WERI-Rb-1 (cell line): Measurements from ENCODE around the gene NUS1.
"Not testable (repeated sequence)": the region's sequence is repeated elsewhere in the genome, so short reads cannot be mapped to it uniquely, and the experiment has no call there.

Experiments used
- DNase-seq: peaks from one replicate; pipeline ENCODE4 v3.0.0-alpha.2; 2020
- H3K27ac ChIP-seq: fragments of 250-450 bp; sonication (Bioruptor Pico); 2 replicates; pipeline ENCODE4 v1.5.1; 2020; ENCODE audit warnings: mild to moderate bottlenecking, moderate library complexity
- H3K27me3 ChIP-seq: fragments of 250-450 bp; sonication (Bioruptor Pico); 2 replicates; pipeline ENCODE4 v1.5.1; 2021; ENCODE audit warnings: mild to moderate bottlenecking, low read depth, moderate library complexity; ENCODE audit not compliant: insufficient read depth, severe bottlenecking
- H3K36me3 ChIP-seq: fragments of 250-450 bp; sonication (Bioruptor Pico); 2 replicates; pipeline ENCODE4 v1.5.1; 2020; ENCODE audit warnings: mild to moderate bottlenecking, moderate library complexity
- H3K4me3 ChIP-seq: 2 replicates; pipeline ENCODE4 v1.5.1; 2011; ENCODE audit warnings: low read depth, mild to moderate bottlenecking, control low read depth, low read length
- H3K9me3 ChIP-seq: fragments of 250-450 bp; sonication (Bioruptor Pico); 2 replicates; pipeline ENCODE4 v1.5.1; 2021; ENCODE audit warnings: mild to moderate bottlenecking, moderate library complexity; ENCODE audit not compliant: severe bottlenecking
- CTCF ChIP-seq: IDR thresholded peaks from 2 replicates; pipeline ENCODE4 v1.5.1; 2011; ENCODE audit warnings: low read depth, mild to moderate bottlenecking, control low read depth, inconsistent platforms, low read length

NUS1 gene

GRCh38 chr6:117674991-117675657 lies at the start of gene NUS1:
TSS of gene NUS1 (plus strand) at chr6:117675469. CDS start at chr6:117675671, 202 bp downstream.
- H3K4me3 ChIP-seq: peak within 1 kb of the TSS; percentile 84
- DNase-seq: peak; percentile 98
- no peaks in the 10 kb centered on the region for H3K9me3 ChIP-seq
- TF ChIP-seq CTCF: peak; percentile 84
- no peaks in the 10 kb centered on the region for H3K27me3 ChIP-seq
- peak within 1 kb of the TSS; percentile 67 for H3K27ac ChIP-seq
- H3K36me3 ChIP-seq: peaks cover 25% of the 10 kb centered on the region

- Histone ChIP-seq H3K9me3 (peaks cover 14% of the 10 kb centered on the region), H3K27me3 (no peaks in the 10 kb centered on the region), H3K27ac (no peak overlapping the region), H3K36me3 (no peaks in the 10 kb centered on the region), H3K4me3 (no peak overlapping the region)
- no peak for DNase-seq
- TF ChIP-seq CTCF: no peak
Observed at GRCh38 chr6:117627533-117627932, 47.7 kb upstream of the NUS1 start.

GRCh38 chr6:117629119-117629660 lies 46.1 kb upstream of the NUS1 start:
- H3K4me3 ChIP-seq: no peak overlapping the region
- no peak for DNase-seq
- no peak for TF ChIP-seq CTCF
- no peaks in the 10 kb centered on the region for H3K27me3 ChIP-seq
- H3K27ac ChIP-seq: peak overlapping the region; percentile 81
- H3K9me3 ChIP-seq: peaks cover 14% of the 10 kb centered on the region
- no peaks in the 10 kb centered on the region for H3K36me3 ChIP-seq

- no peaks in the 10 kb centered on the region for H3K9me3 ChIP-seq
- no peak for TF ChIP-seq CTCF
- no peaks in the 10 kb centered on the region for H3K36me3 ChIP-seq
- H3K27ac ChIP-seq: no peak overlapping the region
- DNase-seq: no peak
- no peaks in the 10 kb centered on the region for H3K27me3 ChIP-seq
- H3K4me3 ChIP-seq: no peak overlapping the region
Observed at GRCh38 chr6:117637770-117638169, 37.5 kb upstream of the NUS1 start.

- Histone ChIP-seq H3K27me3 (no peaks in the 10 kb centered on the region), H3K36me3 (no peaks in the 10 kb centered on the region), H3K4me3 (no peak overlapping the region), H3K9me3 (no peaks in the 10 kb centered on the region), H3K27ac (no peak overlapping the region)
- no peak for TF ChIP-seq CTCF
- no peak for DNase-seq
Observed at GRCh38 chr6:117642976-117643375, 32.3 kb upstream of the NUS1 start.

GRCh38 chr6:117651984-117652383 lies 23.3 kb upstream of the NUS1 start:
- not testable (repeated sequence) for H3K27me3 ChIP-seq, H3K9me3 ChIP-seq, H3K36me3 ChIP-seq, H3K4me3 ChIP-seq, DNase-seq, H3K27ac ChIP-seq
